ENCODE data around the gene ATL2. TPM values are rescaled to one million over a fixed set of nuclear protein-coding genes. Genes with fewer than 3 reads are reported as not detected.

Gene ATL2
- total RNA-seq, 1 experiment from 2014 or later: 66.7 TPM

GRCh38 chr2:38409156-38410102, 32.4 kb upstream of the ATL2 start:
- Histone ChIP-seq H3K23ac (ENCODE audit: insufficient read length, low read depth, low read length) (no peak overlapping the region), H2AFZ (ENCODE audit: low read length) (no peak overlapping the region), H3K56ac (ENCODE audit: insufficient read length, low read depth, low read length) (no peak overlapping the region), H2BK15ac (ENCODE audit: low read depth, low read length) (no peak overlapping the region), H2BK20ac (ENCODE audit: low read depth, low read length, poor library complexity, severe bottlenecking) (no peak overlapping the region), H3K23me2 (ENCODE audit: insufficient read length, low read depth, low read length, poor library complexity, severe bottlenecking) (no peaks in the 10 kb centered on the region), H4K91ac (ENCODE audit: insufficient read length, low read depth, low read length) (no peak overlapping the region), H3K9me3 (ENCODE audit: control insufficient read depth, low read depth, low read length) (peaks cover 9% of the 10 kb centered on the region), H3K9ac (ENCODE audit: extremely low read depth, insufficient read length, low read length) (no peak overlapping the region), H2BK12ac (ENCODE audit: insufficient read length, low read depth, low read length) (no peak overlapping the region), H4K8ac (replicated peaks; ENCODE audit: insufficient read length, low read depth, low read length) (no peak overlapping the region), H4K5ac (ENCODE audit: insufficient read length, low read depth, low read length) (no peak overlapping the region), H3K4me1 (ENCODE audit: insufficient read depth, low read length) (peaks cover 4% of the 10 kb centered on the region; the same call in 1 of the 2 replicates), H4K20me1 (ENCODE audit: control insufficient read depth, insufficient read depth, insufficient read length) (no peaks in the 10 kb centered on the region), H2AK5ac (ENCODE audit: insufficient read length, low read length) (no peak overlapping the region), H3K27ac (ENCODE audit: insufficient read length, low read depth, low read length) (no peak overlapping the region), H2BK120ac (ENCODE audit: low read depth, low read length, poor library complexity, severe bottlenecking) (no peak overlapping the region), H3K79me1 (ENCODE audit: insufficient read depth, low read depth, low read length, poor library complexity, severe bottlenecking) (no peaks in the 10 kb centered on the region), H2BK5ac (ENCODE audit: insufficient read length, low read length) (no peak overlapping the region), H3K4ac (ENCODE audit: low read depth, low read length) (no peak overlapping the region), H3K14ac (ENCODE audit: insufficient read depth, low read length) (no peak overlapping the region), H3K4me2 (ENCODE audit: insufficient read depth, insufficient read length, low read length) (no peak overlapping the region), H3T11ph (ENCODE audit: low read length) (no peak overlapping the region), H3K79me2 (ENCODE audit: insufficient read depth, low read length) (no peaks in the 10 kb centered on the region), H3K27me3 (ENCODE audit: insufficient read depth, low read length) (no peaks in the 10 kb centered on the region), H3K18ac (ENCODE audit: insufficient read length, low read depth, low read length) (no peak overlapping the region)
- H3K27ac Mint-ChIP-seq: peak overlapping the region; percentile 34 to 90 (median 61); a peak in 6 of 7 replicates
- TF ChIP-seq, protein P1, sequence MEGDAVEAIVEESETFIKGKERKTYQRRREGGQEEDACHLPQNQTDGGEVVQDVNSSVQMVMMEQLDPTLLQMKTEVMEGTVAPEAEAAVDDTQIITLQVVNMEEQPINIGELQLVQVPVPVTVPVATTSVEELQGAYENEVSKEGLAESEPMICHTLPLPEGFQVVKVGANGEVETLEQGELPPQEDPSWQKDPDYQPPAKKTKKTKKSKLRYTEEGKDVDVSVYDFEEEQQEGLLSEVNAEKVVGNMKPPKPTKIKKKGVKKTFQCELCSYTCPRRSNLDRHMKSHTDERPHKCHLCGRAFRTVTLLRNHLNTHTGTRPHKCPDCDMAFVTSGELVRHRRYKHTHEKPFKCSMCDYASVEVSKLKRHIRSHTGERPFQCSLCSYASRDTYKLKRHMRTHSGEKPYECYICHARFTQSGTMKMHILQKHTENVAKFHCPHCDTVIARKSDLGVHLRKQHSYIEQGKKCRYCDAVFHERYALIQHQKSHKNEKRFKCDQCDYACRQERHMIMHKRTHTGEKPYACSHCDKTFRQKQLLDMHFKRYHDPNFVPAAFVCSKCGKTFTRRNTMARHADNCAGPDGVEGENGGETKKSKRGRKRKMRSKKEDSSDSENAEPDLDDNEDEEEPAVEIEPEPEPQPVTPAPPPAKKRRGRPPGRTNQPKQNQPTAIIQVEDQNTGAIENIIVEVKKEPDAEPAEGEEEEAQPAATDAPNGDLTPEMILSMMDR (conservative IDR thresholded peaks at IDR 0.05): no peak
- H3K9me3 Mint-ChIP-seq: peaks cover 43 to 46% of the 10 kb centered on the region in 2 experiments
- no CpG with 5 or more reads among the region's 2 CpGs for WGBS (ENCODE audit: extremely low coverage, insufficient read length, low lambda C conversion rate)
- no peaks in the 10 kb centered on the region; the same call in 1 of the 2 replicates for H3K27me3 Mint-ChIP-seq (ENCODE audit: low read depth)
- peaks cover 31 to 44% of the 10 kb centered on the region in 2 experiments for H3K4me1 Mint-ChIP-seq
- no peak for DNase-seq
- peaks cover 27 to 46% (median 27%) of the 10 kb centered on the region in 3 experiments for H3K36me3 Mint-ChIP-seq (ENCODE audit: insufficient read depth in 1 of 3, low read depth in 3 of 3)
- no peak overlapping the region for H3K4me3 Mint-ChIP-seq

Data from H9 (cell line).